SK-N-SH (cell line): ENCODE results near the gene NCF4. TPM values are rescaled to one million over a fixed set of nuclear protein-coding genes. Genes with fewer than 3 reads are reported as not detected.

Source experiments
- CTCF ChIA-PET: fragments of 300-600, 350-600 bp; formaldehyde crosslinking; extraction: SDS; loops from one replicate; lab custom pipeline; 2021; lab: Yijun Ruan, JAX
- POLR2A ChIA-PET: fragments of 350-600 bp; sonication (Branson Sonifier 250); formaldehyde crosslinking; extraction: SDS; loops from one replicate; lab custom pipeline; 2020; ENCODE audit warnings: antibody characterized with exemption, inconsistent platforms; lab: Yijun Ruan, JAX
- DNase-seq: peaks from one replicate; pipeline ENCODE4 v3.0.0; 2012
- H2AFZ ChIP-seq: fragments of 200-600 bp; sonication (generic); 2 replicates; pipeline ENCODE4 v1.8.1; 2016; ENCODE audit warnings: antibody characterized with exemption, mild to moderate bottlenecking, low read depth
- H3F3A ChIP-seq: fragments of 200-600 bp; sonication (generic); replicated peaks from 2 replicates; pipeline ENCODE3; 2016; ENCODE audit warnings: antibody characterized with exemption, mild to moderate bottlenecking; ENCODE audit not compliant: insufficient read depth
- H3K27ac ChIP-seq, 2 experiments: fragments of 200-500 bp in 1 of 2; fragments of 200-600 bp in 1 of 2; sonication (Bioruptor generic) in 1 of 2; sonication (generic), shearing (Covaris generic) in 1 of 2; 2 replicates each; pipeline versions ENCODE4 v1.5.1 to v1.6.1; 2014 to 2016; ENCODE audit warnings: low read depth in 2 of 2, inconsistent platforms in 1 of 2, low read length in 1 of 2, mild to moderate bottlenecking in 1 of 2, mixed read lengths in 1 of 2
- H3K27me3 ChIP-seq: fragments of 200-600 bp; sonication (generic), shearing (Covaris generic); 2 replicates; pipeline ENCODE4 v1.6.1; 2016; ENCODE audit warnings: mixed run types; ENCODE audit not compliant: insufficient read depth
- H3K36me3 ChIP-seq, 2 experiments: fragments of 200-500 bp in 1 of 2; fragments of 200-600 bp in 1 of 2; sonication (Bioruptor generic) in 1 of 2; sonication (generic) in 1 of 2; replicated peaks in 1 of 2; 2 replicates each; pipeline versions ENCODE3 to v1.5.1; 2014 to 2016; ENCODE audit warnings: low read length in 1 of 2, mild to moderate bottlenecking in 1 of 2; ENCODE audit not compliant: insufficient read depth in 2 of 2, control insufficient read depth in 1 of 2
- H3K4me1 ChIP-seq, 2 experiments: fragments of 200-500 bp in 1 of 2; fragments of 200-600 bp in 1 of 2; sonication (Bioruptor generic) in 1 of 2; sonication (generic), shearing (Covaris generic) in 1 of 2; 2 replicates each; pipeline versions ENCODE4 v1.5.1 to v1.6.1; 2014 to 2016; ENCODE audit warnings: low read depth in 1 of 2, low read length in 1 of 2, mixed run types in 1 of 2; ENCODE audit not compliant: insufficient read depth in 2 of 2, control insufficient read depth in 1 of 2
- H3K4me2 ChIP-seq: fragments of 200-600 bp; sonication (generic), shearing (Covaris generic); 2 replicates; pipeline ENCODE4 v1.6.1; 2017; ENCODE audit warnings: mixed run types
- H3K4me3 ChIP-seq, 2 experiments: fragments of 200-500 bp in 1 of 2; fragments of 200-600 bp in 1 of 2; sonication (Bioruptor generic) in 1 of 2; sonication (generic), shearing (Covaris generic) in 1 of 2; 2 replicates each; pipeline versions ENCODE4 v1.5.1 to v1.8.1; 2014 to 2016; ENCODE audit warnings: low read depth in 2 of 2, inconsistent platforms in 1 of 2, low read length in 1 of 2, mild to moderate bottlenecking in 1 of 2, mixed read lengths in 1 of 2, moderate library complexity in 1 of 2
- H3K79me2 ChIP-seq: fragments of 200-600 bp; sonication (generic); 2 replicates; pipeline ENCODE4 v1.8.1; 2017; ENCODE audit warnings: mild to moderate bottlenecking; ENCODE audit not compliant: insufficient read depth
- H3K9ac ChIP-seq: fragments of 200-600 bp; sonication (generic); 2 replicates; pipeline ENCODE4 v1.6.1; 2017; ENCODE audit warnings: mixed run types
- H3K9me2 ChIP-seq: fragments of 200-600 bp; sonication (generic); 2 replicates; pipeline ENCODE4 v1.6.1; 2017; ENCODE audit warnings: mixed run types
- H3K9me3 ChIP-seq: fragments of 200-600 bp; sonication (generic); 2 replicates; pipeline ENCODE4 v1.6.1; 2017; ENCODE audit warnings: mixed run types, mild to moderate bottlenecking, moderate library complexity
- H4K20me1 ChIP-seq: fragments of 200-600 bp; sonication (generic); 2 replicates; pipeline ENCODE4 v1.6.1; 2017; ENCODE audit warnings: mild to moderate bottlenecking, mixed run types; ENCODE audit not compliant: insufficient read depth
- EP300 ChIP-seq, 2 experiments: IDR thresholded peaks; 2 replicates each; pipeline versions ENCODE4 v1.4.0 to v1.6.1; 2012; ENCODE audit warnings: borderline replicate concordance in 1 of 2, low read depth in 1 of 2, low read length in 1 of 2
- FOXM1 ChIP-seq: IDR thresholded peaks from 2 replicates; pipeline ENCODE4 v1.4.0; 2012; ENCODE audit warnings: low read depth, mild to moderate bottlenecking
- JUND ChIP-seq: IDR thresholded peaks from 2 replicates; pipeline ENCODE4 v1.4.0; 2012
- NRF1 ChIP-seq: IDR thresholded peaks from 2 replicates; pipeline ENCODE4 v1.6.1; 2012; ENCODE audit warnings: low read depth, mild to moderate bottlenecking, low read length
- POLR2AphosphoS5 ChIP-seq: IDR thresholded peaks from 2 replicates; pipeline ENCODE4 v1.6.1; 2012; ENCODE audit warnings: low read depth, low read length
- RCOR1 ChIP-seq: fragments of 150-350 bp; IDR thresholded peaks from 2 replicates; pipeline ENCODE4 v1.6.1; 2017; ENCODE audit warnings: antibody characterized with exemption, low read length
- RFX5 ChIP-seq: IDR thresholded peaks from 2 replicates; pipeline ENCODE4 v1.6.1; 2012; ENCODE audit warnings: mild to moderate bottlenecking, improper control_type of control experiment, low read length
- TEAD4 ChIP-seq: IDR thresholded peaks from 2 replicates; pipeline ENCODE4 v1.4.0; 2012; ENCODE audit warnings: mild to moderate bottlenecking, borderline replicate concordance; ENCODE audit not compliant: insufficient read depth
- YY1 ChIP-seq: IDR thresholded peaks from 2 replicates; pipeline ENCODE4 v1.4.0; 2012; ENCODE audit warnings: low read depth, mild to moderate bottlenecking
- WGBS: methylation state at CpG from one replicate; pipeline ENCODE4 v1.1.6; 2017; ENCODE audit warnings: low lambda C conversion rate; 5-methylcytosine and 5-hydroxymethylcytosine counted together
- polyA plus RNA-seq, 3 experiments: library from polyadenylated mRNA; depleted of rRNA; stranded (reverse); fragments of >200 nt; gene quantifications; 2 replicates each; pipeline ENCODE4 v1.2.3, GENCODE V29; 2012
- TF ChIP-seq, protein P1 (sequence below): fragments of 150-350 bp; IDR thresholded peaks from 2 replicates; pipeline ENCODE4 v1.6.1; 2017; ENCODE audit warnings: antibody characterized with exemption, low read length, low read depth, borderline replicate concordance
- TF ChIP-seq, protein P2 (sequence below): IDR thresholded peaks from 2 replicates; pipeline ENCODE4 v1.4.0; 2012; ENCODE audit warnings: low read depth, borderline replicate concordance
- TF ChIP-seq, protein P3 (sequence below): IDR thresholded peaks from 2 replicates; pipeline ENCODE4 v1.4.0; 2012; ENCODE audit warnings: low read depth
- TF ChIP-seq, protein P4 (sequence below): fragments of 200-600 bp; sonication (generic); IDR thresholded peaks from 2 replicates; pipeline ENCODE4 v1.6.1; 2017; ENCODE audit warnings: antibody characterized with exemption, mild to moderate bottlenecking, moderate library complexity
- TF ChIP-seq, protein P5 (sequence below): IDR thresholded peaks from 2 replicates; pipeline ENCODE4 v1.4.0; 2012; ENCODE audit warnings: low read depth, borderline replicate concordance

NCF4 gene
- polyA plus RNA-seq, 1 of the 3 experiments (the other 2 are of a cell fraction): not detected

DNA sequence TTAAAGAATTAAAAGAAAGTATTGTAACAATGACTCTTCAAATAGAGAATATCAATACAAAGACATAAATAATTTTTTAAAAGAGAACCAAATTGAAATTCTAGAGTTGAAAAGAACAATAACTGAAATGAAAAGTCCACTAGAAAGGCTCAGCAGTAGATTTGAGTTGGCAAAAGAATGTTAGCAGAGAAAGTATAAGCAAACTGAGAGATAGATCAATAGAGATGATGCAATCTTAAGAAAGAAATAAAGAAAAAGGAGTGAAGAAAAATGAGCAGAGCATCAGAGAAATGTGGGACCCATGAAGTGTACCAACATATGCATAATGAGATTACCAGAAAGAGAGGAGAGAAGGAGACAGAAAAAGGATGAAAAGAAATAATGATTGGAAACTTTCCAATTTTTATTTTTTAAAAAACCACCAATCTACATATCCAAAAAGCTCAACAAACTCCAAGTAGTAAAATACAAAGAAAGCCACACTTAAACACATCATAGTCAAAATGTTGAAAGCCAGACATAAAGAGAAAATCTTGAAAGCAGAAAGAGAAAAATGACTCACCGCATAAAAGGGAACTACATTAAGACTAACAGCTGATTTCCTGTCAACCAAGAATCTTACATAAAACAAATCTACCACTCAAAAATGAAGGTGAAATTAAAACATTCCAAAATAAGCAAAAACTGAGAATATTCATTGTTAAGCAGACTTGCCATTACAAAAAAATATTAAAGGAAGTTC, 20.9 kb downstream of the NCF4 start:
- H3K9me2 ChIP-seq: no peaks in the 10 kb centered on the region
- TF ChIP-seq RFX5: no peak
- TF ChIP-seq JUND: no peak
- TF ChIP-seq, protein P1, sequence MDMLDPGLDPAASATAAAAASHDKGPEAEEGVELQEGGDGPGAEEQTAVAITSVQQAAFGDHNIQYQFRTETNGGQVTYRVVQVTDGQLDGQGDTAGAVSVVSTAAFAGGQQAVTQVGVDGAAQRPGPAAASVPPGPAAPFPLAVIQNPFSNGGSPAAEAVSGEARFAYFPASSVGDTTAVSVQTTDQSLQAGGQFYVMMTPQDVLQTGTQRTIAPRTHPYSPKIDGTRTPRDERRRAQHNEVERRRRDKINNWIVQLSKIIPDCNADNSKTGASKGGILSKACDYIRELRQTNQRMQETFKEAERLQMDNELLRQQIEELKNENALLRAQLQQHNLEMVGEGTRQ: no peak
- TF ChIP-seq, protein P2, sequence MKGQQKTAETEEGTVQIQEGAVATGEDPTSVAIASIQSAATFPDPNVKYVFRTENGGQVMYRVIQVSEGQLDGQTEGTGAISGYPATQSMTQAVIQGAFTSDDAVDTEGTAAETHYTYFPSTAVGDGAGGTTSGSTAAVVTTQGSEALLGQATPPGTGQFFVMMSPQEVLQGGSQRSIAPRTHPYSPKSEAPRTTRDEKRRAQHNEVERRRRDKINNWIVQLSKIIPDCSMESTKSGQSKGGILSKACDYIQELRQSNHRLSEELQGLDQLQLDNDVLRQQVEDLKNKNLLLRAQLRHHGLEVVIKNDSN: no peak
- TF ChIP-seq TEAD4: no peak
- no peak for TF ChIP-seq FOXM1
- TF ChIP-seq YY1: no peak
- TF ChIP-seq RCOR1: no peak
- TF ChIP-seq, protein P3, sequence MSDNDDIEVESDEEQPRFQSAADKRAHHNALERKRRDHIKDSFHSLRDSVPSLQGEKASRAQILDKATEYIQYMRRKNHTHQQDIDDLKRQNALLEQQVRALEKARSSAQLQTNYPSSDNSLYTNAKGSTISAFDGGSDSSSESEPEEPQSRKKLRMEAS: no peak
- ChIA-PET POLR2A (no interaction called here), CTCF (interaction anchor here (0.6 kb wide), 1 partner anchor 245 kb away, joined by 3 read pairs; no protein-coding TSS in a partner anchor)
- no peak overlapping the region for H3K9ac ChIP-seq
- WGBS: 94% methylated on average over 1 of the region's 1 CpG
- H3K4me2 ChIP-seq: no peak overlapping the region
- H3K36me3 ChIP-seq: no peaks in the 10 kb centered on the region
- H3K27ac ChIP-seq: no peak overlapping the region
- H2AFZ ChIP-seq: no peak overlapping the region
- H3K27me3 ChIP-seq: no peaks in the 10 kb centered on the region; the same call in none of the 2 replicates
- no peaks in the 10 kb centered on the region for H3F3A ChIP-seq
- H4K20me1 ChIP-seq: no peaks in the 10 kb centered on the region
- H3K4me1 ChIP-seq: peaks cover 0 to 13% of the 10 kb centered on the region in 2 experiments; a peak in 1 of 4 replicates
- H3K9me3 ChIP-seq: no peaks in the 10 kb centered on the region
- H3K4me3 ChIP-seq: no peak overlapping the region
- no peaks in the 10 kb centered on the region for H3K79me2 ChIP-seq
- no peak for DNase-seq

DNA sequence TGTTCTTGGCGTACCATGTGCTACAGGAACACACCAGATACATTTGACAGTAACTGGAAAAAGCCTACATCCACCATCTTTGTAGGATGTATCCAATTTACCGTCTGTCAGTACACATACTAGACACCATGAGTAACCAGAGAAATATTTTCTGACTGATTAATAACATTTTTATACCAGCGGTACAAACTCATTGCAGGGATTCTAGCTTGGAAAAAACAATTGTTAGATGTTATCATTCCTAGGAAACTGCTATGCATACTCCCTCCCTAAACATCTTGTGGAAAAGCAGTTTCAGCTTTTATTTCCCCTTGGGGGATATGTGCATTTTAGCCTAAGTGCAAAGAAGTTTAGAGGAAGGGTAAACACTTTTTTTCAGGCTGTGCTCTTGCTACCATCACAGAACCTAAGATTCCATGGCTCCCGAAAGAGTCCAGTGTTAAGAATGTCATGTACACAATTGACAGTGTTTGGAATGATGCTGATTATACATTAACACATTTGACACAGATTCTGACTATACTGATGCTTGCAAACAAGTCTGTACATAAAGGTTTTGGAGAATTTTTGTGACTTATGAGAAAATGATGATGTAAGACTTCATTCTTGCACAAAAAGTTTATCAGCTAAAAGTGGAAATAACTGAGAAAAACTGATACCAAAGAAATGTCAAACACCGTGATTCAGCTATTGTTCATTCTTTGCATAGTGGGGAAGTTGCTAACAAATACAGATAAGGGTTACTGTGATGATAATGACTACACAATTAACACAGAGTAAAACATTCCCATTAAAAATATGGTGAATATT, 23.7 kb downstream of the NCF4 start:
- Histone ChIP-seq H3K27me3 (no peaks in the 10 kb centered on the region), H3K4me1 (no peaks in the 10 kb centered on the region), H3K9me2 (no peaks in the 10 kb centered on the region), H3K9ac (no peak overlapping the region), H3K9me3 (no peaks in the 10 kb centered on the region), H3K27ac (no peak overlapping the region), H3K36me3 (no peaks in the 10 kb centered on the region), H3F3A (no peaks in the 10 kb centered on the region), H2AFZ (no peak overlapping the region), H3K79me2 (no peaks in the 10 kb centered on the region), H3K4me2 (no peak overlapping the region), H4K20me1 (no peaks in the 10 kb centered on the region), H3K4me3 (no peak overlapping the region)
- POLR2A ChIA-PET: no interaction called here
- WGBS: 42% methylated on average over 5 of the region's 5 CpGs
- CTCF ChIA-PET: interaction anchor here (1.0 to 5.2 kb wide), 2 partner anchors 8 to 28 kb away, joined by 3 to 23 read pairs; no protein-coding TSS in a partner anchor
- no peak for DNase-seq
- no peak for TF ChIP-seq POLR2AphosphoS5
- TF ChIP-seq, protein P4, sequence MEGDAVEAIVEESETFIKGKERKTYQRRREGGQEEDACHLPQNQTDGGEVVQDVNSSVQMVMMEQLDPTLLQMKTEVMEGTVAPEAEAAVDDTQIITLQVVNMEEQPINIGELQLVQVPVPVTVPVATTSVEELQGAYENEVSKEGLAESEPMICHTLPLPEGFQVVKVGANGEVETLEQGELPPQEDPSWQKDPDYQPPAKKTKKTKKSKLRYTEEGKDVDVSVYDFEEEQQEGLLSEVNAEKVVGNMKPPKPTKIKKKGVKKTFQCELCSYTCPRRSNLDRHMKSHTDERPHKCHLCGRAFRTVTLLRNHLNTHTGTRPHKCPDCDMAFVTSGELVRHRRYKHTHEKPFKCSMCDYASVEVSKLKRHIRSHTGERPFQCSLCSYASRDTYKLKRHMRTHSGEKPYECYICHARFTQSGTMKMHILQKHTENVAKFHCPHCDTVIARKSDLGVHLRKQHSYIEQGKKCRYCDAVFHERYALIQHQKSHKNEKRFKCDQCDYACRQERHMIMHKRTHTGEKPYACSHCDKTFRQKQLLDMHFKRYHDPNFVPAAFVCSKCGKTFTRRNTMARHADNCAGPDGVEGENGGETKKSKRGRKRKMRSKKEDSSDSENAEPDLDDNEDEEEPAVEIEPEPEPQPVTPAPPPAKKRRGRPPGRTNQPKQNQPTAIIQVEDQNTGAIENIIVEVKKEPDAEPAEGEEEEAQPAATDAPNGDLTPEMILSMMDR: no peak
- TF ChIP-seq EP300 (IDR thresholded peaks at IDR 0.05; ENCODE audit: borderline replicate concordance in 1 of 2, low read depth in 1 of 2, low read length in 1 of 2): no peak
- TF ChIP-seq, protein P5, sequence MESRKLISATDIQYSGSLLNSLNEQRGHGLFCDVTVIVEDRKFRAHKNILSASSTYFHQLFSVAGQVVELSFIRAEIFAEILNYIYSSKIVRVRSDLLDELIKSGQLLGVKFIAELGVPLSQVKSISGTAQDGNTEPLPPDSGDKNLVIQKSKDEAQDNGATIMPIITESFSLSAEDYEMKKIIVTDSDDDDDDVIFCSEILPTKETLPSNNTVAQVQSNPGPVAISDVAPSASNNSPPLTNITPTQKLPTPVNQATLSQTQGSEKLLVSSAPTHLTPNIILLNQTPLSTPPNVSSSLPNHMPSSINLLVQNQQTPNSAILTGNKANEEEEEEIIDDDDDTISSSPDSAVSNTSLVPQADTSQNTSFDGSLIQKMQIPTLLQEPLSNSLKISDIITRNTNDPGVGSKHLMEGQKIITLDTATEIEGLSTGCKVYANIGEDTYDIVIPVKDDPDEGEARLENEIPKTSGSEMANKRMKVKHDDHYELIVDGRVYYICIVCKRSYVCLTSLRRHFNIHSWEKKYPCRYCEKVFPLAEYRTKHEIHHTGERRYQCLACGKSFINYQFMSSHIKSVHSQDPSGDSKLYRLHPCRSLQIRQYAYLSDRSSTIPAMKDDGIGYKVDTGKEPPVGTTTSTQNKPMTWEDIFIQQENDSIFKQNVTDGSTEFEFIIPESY: no peak
- TF ChIP-seq NRF1: no peak
